Non-pigmented ciliary epithelial cell (primary cell): ENCODE results near the gene CMYA5.

Experiments used
- DNase-seq: peaks from one replicate; pipeline ENCODE4 v3.0.0-alpha.2; 2010; ENCODE audit warnings: low read depth

The CMYA5 gene

DNA sequence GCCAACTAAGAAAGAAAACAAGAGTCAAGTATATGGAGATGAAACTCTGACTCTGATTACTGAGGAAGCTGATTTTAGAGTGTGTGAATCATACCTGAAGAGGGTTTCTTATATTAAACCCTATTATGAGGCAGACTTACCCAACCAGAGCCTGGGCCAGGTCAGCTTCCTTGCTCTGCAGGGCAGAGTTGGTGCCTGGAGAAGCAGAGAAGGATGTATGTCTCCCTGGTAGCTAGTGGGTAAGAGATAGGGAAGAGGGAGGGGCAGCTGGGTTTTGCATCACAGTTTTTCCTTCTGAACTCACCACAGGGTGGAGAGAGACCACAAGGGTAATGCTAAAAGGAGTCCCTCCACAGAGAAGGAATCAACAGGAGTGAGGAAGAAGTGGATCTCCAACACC, 104.1 kb downstream of the CMYA5 start:
- no peak for DNase-seq

DNA sequence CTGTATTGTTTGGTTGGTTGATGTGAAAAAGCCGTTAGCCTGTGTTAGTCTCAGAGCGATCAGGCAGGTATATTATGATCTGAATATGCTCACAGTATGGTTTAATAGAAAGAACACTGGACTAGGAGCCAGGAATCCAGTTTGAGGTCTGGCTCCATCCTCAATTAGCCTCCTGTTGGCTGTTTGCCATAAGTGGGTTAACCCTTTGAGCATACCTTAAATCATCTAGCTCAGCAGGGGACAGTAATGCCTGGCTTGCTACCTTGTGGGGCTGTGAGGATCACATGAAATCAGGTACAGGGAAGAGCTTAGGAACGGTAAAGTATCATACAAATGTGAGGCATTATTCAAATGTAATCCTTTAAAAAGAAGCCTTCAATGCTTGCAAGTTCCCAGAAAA, 104.7 kb downstream of the CMYA5 start:
- no peak for DNase-seq

DNA sequence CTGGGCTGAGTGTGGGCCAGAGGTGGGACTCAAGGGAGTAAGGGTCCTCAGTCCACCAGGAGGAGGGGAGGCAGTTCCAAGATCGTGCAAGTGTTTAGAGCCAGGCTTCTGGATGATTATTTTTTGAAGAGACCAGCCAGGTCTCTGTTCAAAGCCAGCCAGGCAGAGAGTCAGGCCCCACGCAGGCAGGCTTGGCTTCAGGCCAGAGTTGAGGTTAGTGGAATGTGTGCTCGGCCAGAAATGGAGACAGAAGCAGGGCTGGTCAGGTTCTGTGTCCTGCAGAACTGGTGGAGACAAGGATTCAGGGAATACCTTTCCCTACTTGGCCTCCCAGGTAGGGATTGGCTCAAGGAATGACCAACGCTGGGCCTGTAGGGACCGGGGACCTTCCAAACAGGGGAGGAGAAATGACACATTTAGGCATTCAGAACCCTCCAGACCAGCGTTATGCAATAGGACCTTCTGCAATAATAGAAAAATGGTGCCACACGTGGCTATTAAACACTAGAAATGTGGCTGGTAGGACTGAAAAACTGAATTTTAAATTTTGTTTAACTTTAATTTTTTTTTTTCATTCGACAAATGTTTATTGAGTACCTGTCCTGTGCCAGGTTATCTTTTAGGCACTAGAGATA, 106.2 kb downstream of the CMYA5 start:
- DNase-seq = no peak

DNA sequence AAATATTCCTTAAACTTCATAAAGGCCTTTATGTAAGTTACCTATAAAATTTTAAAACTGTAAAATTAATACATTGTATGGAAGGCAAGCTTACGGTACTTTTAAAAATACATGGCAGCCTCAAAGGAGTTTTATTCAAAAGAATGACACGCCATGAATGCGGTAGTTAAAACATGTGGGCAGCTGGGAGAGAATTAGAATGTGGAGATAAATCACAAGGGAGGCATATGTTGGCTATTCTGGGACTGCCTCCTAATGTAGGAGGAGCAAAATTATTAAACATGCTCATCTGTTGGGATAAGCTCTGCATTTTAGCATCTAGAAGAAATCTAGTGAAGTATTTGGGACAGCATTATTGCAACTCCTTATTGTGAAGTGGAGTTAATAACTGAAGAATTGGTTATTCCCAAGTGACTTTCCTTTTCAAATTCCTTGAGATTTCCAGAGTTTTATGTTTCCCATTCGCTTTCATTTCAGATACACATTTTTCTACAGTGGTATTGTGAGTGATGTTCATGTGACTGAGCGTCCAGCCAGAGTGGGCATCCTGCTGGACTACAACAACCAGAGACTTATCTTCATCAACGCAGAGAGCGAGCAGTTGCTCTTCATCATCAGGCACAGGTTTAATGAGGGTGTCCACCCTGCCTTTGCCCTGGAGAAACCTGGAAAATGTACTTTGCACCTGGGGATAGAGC, 109.4 kb downstream of the CMYA5 start:
- DNase-seq = no peak

DNA sequence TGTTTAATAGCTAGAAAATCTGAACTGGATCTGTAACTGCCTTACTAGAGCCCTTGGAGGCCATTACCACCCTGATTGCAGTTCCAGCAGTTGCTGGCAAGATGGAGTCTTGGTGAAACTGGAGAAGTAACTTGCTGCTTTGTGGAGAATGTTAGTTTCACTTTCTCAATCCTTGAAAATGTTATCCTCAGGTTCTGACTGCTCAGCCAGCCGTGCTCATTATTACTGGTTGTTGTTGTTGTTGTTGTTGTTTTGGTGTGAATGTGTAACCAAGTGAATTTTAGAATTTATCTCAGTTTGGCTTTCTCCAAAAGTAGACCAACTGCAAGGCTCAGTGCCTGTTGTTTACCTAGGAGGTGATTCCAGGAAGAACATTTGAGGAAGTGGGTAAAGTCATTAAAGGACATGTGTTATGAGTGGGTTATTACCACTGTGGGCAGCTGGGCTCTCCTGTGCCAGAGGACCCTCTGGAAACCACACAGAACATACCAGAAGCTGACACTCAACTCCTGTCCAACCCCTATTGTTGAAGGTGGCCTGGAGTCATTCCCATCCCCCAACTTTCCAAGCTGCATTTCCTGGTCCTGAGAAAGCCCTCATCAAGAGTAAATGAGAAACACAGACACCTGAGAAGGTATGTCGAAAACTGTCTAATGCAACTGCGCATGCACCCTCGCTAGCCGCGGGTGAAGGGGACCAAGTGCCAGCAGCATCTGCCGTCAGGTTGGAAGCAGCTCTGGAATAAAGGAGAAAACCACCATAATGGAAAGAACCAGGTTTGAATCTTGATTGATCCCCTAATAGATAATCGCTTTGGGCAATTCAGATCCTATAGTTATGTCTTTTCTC, 111.6 kb downstream of the CMYA5 start:
- no peak for DNase-seq

DNA sequence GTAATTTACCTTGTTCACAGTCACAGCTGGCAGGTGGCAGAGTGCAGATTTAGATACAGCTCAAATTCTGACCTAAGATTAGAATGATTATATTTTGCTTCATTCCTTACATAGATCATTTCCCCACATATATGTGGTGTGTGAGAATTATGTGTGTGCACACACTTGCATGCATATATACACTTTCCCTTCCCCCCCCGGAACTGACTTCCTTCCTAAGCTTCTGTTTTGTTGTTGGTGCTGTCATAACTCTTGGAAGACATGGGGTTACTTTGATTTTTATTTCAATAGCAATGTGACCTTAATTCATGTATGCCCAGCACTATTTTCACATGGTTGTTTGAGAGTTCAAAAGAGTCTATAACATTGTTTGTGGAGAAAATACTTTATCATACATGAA, 112.8 kb downstream of the CMYA5 start:
- no peak for DNase-seq

DNA sequence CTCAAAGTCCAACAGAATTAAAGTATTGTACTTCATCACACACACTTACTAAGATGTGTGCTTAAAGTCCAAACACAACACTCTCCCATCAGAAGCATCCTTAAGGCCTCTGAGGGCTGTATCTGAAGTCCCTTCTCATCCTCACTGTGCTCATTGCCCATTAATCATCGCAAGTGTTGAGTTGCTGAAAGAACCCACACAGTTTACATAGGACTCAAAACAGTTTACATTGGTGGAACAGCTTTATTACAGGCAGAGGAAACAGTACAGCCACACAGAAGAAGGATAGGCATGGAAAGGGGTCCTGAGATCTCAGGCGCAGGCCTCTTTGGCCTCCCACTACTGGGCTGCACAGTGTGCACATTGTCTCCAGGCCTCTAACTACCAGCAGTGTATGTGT, 113.4 kb downstream of the CMYA5 start:
- no peak for DNase-seq

DNA sequence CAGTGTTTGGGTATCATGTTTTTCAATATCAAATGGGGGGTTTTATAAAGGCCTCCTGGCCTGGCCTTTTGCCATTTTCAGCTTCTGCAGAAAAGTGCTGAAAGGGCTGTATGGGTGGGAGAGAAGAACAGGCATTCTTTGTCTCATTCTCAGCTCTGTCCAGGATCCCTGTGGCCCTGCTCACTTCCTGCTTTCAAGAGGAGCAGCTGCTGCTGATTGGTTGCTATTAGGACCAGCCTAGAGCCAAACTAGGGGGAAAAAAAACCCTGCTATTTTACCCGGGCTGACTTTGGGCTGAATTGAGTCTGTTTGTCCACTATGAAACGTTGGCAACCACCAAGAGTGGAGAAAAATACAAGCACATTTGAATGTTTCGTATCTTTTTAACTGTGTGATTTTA, 117.1 kb downstream of the CMYA5 start:
- DNase-seq = no peak

DNA sequence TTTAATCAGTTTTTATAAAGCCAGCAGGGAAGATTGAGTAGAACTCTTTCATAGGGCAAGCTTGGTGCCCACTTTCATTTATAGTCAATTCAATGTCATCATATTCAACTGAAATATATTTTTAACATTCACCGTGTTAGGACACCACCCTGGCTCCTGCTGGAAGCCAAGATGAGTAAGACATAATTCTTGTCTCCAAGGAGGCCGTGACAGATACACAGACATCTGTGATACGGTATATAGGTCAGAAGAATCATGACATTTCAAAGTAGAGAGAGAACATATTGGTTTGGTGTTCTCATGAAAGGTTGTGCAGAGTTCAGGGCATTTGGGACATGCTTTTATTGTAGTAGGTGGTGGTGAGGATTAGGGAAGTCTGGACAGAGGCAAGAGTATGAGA, 120.1 kb downstream of the CMYA5 start:
- no peak for DNase-seq

DNA sequence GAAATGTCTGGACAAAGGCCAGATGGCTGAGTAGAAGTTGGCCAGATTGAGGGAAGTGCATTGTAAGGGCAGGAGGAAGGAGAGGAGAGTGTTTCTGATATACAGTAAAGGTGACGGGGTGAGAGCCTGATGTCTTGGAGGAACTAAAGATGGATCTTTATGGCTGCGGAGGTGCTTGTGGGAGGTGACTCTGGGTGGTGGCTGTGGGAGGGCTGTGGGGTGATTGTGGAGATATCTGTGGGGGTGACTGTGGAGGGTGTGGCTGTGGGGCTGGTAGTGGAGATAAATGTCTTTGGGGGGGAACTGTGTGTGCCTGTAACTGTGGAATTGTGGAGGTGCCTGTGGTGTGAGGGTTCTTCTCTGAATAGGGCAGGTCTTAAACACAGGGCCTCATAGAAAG, 121.4 kb downstream of the CMYA5 start:
- DNase-seq = no peak

DNA sequence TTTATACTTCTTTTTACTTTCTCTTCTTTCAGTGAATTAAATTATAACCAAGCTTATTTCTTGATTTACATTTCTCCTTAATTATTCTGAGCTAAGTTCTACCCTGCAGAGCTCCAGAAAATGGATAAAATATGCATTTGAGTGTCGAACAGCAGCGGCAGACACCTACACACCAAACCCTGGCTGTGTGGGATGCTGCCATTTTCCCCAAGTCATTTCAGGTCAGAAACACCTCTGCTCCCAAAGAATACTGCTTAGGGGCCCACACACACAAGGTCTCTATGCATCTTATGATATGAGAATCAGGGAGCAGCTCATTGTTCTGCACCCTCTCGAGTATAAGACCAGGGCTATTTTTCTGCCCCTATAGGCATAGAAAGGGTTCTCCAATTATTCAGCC, 122.3 kb downstream of the CMYA5 start:
- DNase-seq = no peak

DNA sequence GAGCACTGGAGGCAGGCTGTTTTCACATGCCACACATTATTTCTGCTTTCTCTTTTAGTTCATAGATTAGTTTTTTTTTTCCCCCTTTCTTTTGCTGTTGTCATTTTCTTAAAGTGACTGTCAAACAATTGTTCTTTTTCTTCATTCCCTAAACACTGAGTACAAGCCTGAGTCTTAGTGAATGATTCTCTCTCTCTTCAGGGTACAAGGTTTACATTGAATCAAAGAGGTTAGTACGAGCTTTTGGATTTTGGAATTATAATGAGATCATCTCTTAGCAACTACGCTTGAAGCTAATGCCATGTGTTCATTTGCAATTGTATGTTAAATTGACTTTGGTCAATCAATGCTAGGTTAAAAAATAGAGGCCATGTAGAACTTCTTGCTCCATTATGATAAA, 125.1 kb downstream of the CMYA5 start:
- DNase-seq = no peak

DNA sequence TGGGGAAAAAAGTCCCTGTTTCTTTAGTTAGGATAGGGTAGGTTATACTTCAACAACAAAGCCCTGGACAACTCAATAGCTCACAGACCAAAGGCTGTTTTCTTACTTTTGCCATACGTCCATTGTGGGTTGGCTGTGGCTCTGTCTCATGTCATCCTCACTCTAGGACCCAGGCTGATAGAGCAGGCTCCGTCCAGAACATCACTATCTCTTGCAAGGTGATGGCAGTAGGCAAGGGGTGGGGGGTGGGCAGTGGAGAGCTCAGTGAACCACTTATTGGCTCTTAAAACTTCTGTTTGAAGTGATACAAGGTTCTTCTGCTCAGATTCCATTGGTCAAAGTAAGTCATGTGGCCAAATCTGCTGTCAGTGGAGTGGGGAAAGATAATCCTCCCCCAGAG, 126.4 kb downstream of the CMYA5 start:
- DNase-seq = no peak

DNA sequence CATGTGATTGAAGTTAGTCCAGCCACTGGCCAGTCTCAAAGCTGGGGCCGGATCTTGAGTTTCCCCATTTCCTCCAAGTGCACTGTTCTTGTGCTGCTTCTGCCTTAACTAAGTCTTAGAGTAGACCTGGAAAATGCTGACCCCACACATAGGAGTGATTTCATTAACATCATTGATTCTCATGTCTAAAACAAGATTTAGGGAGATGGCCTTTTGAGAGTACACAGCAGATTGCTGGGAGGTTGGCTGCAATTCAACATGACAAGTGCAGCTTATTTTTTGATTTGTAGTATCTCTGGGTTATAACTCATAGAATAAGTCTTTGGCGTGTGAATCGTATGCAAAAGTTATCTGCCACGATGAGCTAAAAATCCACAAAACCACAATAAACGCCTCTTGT, 131.0 kb downstream of the CMYA5 start:
- no peak for DNase-seq

DNA sequence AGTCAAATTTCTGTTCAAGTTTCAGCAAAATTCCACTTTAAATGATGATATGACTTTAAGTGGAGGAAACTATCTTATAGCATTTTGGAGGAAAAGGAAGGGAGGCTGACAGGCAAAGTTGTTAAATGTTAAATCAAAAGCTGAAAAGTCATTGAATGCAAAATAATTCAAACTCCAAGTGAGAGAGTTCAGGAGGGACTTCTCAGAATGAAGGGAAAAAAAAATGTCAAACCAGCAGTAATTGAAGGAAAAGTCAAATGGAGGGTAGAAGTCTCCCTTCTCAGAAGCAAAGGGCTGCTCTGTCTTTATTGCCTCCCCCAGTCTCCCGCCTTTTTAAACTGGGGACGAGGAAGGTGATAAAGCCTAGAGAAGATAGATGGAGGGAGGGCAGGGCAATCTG, 134.8 kb downstream of the CMYA5 start:
- no peak for DNase-seq

DNA sequence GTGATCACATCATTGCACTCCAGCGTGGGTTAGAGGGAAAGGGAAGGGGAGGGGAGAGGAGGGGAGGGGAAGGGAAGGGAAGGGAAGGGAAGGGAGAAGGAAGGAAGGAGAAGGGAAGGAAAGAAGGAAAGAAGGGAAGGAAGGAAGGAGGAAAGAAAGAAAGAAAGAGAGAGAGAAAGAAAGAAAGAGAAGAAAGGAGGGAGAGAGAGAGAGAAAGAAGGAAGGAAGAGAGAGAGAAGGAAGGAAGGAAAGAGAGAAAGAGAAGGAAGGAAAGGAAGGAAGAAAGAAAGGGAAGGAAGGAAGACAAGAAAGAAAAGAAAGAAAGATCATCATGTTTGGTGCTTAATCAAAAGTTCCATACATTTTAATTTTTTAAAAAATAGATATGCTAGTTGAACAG, 136.2 kb downstream of the CMYA5 start:
- no peak for DNase-seq

DNA sequence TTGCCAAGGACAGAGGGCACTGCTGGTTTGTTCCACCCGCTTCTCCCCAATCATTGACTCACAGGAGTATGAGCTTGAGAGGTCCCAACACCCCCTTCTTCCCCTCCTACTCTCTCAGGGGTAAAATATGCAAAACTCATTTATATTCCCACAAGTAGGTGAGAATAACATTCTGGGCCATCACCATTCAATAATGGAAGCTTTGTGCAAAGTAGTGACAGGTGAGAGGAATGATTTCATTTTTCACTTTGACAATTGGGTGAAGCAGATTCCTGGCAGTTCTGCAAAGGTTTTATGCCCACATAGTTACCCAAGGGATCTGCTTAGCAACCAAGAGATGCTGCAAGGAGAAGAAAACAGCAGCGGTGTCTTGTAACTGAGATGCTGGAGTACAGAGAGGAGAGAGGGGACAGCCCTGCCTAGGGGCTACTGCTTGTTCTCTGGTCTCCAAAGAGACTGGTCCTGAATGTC, 137.6 kb downstream of the CMYA5 start:
- no peak for DNase-seq

DNA sequence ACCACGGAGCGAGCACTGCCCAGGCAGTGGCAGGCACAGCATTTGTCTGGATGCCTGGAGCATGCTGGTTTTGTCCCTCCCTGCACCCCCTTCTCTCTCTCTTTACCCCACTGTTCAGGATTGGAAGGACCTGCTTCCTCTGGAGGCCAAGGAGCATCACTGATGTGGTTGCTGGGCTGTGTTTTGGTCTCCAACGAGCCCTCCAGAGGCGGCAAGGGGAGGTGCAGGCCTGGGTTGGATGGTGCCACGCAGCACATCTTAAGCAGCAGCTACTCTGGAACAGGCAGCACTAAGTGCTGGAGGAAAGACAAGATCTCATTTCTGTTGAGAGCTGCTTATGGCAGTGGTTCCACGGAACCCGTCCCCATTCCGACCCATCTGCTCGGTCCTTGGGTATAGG, 139.6 kb downstream of the CMYA5 start:
- DNase-seq = no peak

DNA sequence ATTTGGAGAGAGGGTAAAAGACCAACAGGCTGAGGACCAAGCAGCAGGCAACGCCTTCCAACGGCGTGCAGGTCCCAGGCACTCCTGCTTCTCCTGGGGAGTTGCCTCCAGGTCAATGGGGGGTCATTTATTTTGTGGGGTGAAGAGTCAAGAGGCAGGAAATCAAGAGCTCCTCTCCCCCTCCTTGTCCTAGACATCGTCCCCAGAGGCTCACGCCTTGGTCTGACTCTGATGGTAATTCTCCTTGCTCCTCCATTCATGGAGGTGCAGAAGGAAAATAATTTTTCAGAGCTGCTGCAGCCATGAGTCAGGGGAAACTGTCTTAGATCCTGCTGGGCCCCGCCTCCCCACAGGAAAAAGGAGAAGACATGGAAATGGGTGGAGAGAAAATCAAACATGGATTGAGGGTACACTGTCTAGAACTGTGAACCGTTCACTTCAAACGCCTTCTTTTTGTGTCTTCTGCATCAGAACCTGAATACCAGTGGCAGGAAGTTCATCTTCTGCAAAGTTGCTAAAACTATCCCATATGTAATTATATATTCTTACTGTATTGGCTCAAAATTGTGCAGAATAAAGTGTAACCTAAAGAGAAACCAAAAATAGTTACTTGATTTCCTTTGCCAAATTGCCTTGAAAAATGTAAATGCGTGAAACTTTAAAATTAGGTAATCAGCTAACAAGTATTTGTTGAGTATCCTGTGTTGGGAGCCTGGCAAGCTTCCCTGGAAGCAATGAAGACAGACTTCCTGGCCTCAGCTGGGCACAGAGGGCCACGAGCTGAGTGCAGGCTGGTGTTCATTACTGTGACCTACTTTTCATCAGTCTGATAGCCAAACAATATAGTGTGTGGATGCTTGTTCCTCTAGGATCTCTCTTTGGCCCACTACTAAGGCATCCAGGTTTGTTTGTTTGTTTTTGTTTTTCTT, 142.0 kb downstream of the CMYA5 start:
- no peak for DNase-seq

DNA sequence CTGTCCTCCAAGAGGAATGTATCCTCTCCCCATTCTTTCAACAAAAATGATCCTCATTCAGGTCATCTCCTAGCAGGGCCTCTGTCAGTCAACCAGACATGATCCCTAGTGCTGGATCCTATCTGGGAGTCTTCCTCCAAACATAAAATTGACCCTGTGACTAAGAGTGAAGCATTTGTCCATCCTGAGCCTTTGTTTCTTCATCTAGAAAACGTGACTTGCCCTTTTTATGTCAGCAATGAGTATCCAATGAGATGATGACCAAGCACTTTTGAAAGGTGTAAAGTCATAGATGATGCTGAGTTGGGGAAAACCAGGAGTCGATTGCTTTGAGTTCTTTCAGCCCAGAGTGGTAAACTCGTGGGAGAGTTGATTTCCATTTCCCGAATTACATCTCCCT, 143.3 kb downstream of the CMYA5 start:
- DNase-seq = no peak

DNA sequence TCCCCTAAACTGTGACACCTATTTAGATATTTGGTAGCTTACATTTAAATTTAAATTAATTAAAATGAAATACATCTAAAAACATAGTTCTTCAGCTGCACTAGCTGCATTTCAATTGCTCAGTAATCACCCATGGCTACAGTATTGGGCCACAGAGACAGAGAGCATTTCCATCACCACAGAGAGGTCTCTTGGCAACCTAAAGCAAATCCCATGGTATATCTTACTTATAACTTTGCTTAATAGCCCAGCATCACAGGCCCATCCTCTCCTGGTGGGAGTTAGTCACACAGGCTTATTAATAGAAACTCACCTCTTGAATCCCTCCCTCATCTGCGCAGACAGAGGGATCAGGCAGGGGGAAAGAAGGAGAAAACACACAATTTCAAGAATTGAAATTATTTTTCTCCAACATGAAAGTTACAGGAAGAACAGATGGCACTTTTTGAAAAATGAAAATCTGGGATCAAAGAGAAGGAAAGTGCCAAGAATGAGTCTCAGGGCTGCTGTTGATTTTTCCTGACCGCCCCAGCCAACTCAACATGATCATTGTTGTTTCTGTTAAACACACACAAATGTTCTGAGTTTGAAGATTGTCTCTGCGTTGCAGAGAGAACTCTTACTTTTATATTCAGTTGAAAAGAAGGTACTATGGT, 144.6 kb downstream of the CMYA5 start:
- DNase-seq = no peak
